NCI-H1417 treated with DMSO at 0.1 percent for 48 hours (cell line): ENCODE measurements around the gene BANF1.
"Not testable (repeated sequence)": the region's sequence is repeated elsewhere in the genome, so short reads cannot be mapped to it uniquely, and the experiment has no call there.

Source experiments
- DNase-seq: peaks from one replicate; lab custom pipeline; 2025; lab: John Stamatoyannopoulos, UW

Gene BANF1

DNA sequence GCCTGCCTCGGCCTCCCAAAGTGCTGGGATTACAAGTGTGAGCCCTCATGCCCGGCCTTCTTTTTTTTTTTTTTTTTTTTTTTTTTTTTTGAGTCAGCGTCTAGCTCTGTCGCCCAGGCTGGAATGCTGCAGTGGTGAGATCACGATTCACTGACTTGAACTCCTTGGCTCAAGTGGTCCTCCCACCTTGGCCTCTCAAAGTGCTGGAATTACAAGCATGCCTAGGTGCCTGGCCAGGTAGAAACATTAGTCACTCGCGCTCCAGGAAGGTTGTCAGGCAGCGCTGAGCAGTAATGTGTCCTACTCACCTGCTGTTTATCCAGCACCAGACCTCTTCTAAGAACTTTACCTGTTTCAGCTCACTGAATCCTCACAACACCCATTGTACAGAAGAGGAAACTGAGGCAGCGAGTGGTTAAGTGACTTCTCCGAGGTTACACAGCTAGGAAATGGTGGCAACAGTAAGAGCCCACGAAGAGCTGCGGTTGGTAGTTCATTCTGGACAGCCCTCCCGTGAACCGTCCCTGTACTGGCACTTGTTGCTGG, 9.0 kb downstream of the BANF1 start:
- no peak for DNase-seq

GRCh38 chr11:66011785-66012303, 9.5 kb downstream of the BANF1 start, which contains the start of gene CST6:
Gene CST6, plus strand, starts transcription at chr11:66012008. Its CDS starts 37 bp downstream, at chr11:66012045.
- DNase-seq: no peak

DNA sequence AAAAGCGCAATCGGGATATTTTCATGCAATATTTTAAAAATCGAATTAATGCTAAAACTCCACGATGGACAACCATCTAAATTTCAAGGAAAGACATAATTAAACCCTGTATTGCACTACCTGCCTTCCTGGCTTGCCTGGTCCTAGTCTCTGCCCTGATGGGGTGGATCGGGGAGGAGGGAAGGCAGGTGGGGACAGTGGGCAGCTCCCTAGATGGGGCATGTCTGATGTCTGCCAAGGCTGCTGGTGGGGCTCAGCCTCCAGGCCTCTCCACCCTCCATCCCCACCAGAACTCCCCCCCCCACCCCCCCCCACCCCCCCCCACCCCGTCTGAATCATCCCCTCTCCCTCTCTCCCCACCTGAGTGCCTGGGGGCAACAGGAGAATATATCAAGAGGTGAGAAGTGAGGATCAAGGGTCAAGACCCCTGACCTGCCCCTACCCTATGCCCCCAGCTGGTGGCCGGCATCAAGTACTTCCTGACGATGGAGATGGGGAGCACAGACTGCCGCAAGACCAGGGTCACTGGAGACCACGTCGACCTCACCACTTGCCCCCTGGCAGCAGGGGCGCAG, 10.2 kb downstream of the BANF1 start:
- no peak for DNase-seq

DNA sequence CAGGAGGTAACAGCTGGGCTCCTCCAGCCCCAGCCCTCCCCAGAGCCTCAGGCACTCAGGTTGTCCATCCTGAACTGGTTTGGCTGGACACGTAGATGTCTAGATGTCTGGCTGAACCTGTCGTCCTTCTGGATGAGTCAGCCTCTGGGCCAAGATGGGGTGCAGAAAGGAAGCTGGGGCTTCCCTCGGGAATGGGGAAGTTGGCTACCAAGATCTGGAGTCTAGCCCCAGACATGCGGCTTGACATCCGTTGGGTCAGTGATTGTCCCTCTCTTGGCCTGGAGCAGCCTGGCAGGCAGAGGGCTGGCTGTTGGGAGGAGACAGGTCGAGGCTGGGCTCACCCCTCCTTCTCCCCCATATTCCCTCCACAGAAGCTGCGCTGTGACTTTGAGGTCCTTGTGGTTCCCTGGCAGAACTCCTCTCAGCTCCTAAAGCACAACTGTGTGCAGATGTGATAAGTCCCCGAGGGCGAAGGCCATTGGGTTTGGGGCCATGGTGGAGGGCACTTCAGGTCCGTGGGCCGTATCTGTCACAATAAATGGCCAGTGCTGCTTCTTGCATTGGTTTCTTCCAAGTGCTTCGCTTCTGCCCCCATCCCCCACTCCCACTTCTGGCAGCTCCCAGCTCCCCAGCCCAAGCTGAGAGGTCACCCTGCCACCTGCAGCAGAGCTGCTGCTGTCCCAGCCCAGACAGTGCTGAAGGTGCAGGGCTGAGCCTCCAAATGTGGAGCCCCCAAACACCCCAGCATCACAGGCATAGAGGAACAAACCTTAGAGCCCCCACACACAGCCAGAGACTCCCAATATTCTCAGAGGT, 10.9 kb downstream of the BANF1 start:
- no peak for DNase-seq

GRCh38 chr11:66013762-66014100, 11.4 kb downstream of the BANF1 start:
- no peak for DNase-seq

GRCh38 chr11:66014804-66015453, 12.6 kb downstream of the BANF1 start:
- no peak for DNase-seq

DNA sequence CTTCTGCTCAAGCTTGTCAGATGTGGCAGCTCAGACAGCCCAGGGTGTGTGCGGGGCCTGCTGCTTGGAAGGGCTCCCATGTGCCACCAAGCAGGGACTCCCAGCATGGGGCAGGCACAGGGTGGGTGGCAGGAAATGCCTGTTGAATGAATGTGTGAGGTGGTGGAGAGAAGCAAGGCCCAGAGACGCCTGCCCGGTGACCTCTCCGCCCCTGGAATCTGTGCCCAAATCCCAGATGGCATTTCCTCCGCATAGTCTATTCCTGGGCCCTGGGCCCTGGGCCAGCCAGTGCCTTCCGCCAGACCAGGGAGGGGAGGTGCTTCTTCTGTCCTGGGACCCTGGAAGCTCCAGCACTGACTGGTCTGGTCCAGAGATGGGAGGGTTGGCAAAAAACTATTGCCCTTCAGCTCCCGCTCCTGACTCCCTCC, 13.2 kb downstream of the BANF1 start:
- DNase-seq: no peak

GRCh38 chr11:66015936-66016792, 13.9 kb downstream of the BANF1 start:
- no peak for DNase-seq

GRCh38 chr11:66016793-66017177, 14.5 kb downstream of the BANF1 start:
- DNase-seq: no peak

DNA sequence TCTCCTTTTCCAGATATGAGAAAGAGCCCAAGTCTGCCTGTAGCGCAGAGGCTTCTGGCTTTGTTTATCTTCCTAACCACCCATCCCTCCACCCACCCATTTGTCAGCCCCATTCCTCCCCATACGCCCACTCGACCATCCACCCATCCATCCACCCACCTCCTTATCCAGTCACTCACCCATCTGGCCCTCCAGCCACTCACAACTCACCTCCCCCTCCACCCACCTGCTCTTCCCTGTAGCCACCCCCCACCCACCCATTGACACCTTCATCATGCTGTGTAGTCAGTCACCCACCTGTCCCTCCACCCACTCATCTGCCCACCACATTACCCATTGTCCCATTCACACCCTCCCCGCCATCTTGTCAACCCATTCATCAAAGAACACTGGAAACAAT, 15.0 kb downstream of the BANF1 start:
- DNase-seq: no peak

DNA sequence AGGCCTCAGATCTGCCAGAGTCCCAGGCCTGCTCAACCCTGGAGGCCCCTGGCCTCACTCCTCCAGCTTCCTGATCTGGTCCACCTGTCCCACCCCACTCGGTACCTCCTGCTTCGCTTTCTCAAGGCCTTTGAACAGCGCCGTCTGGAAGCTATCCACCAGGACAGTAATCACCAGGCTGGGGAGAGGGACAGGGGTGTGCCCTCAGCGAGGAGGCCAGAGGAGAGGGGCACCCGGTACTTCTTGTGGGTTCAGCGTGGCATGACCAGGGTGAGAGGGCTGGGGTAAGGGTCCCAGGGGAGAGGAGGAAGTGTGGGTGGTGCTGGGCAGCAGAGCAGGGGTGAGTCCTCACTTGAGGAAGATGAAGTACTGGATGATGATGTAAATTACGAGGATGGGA, 17.9 kb downstream of the BANF1 start:
- DNase-seq: no peak

DNA sequence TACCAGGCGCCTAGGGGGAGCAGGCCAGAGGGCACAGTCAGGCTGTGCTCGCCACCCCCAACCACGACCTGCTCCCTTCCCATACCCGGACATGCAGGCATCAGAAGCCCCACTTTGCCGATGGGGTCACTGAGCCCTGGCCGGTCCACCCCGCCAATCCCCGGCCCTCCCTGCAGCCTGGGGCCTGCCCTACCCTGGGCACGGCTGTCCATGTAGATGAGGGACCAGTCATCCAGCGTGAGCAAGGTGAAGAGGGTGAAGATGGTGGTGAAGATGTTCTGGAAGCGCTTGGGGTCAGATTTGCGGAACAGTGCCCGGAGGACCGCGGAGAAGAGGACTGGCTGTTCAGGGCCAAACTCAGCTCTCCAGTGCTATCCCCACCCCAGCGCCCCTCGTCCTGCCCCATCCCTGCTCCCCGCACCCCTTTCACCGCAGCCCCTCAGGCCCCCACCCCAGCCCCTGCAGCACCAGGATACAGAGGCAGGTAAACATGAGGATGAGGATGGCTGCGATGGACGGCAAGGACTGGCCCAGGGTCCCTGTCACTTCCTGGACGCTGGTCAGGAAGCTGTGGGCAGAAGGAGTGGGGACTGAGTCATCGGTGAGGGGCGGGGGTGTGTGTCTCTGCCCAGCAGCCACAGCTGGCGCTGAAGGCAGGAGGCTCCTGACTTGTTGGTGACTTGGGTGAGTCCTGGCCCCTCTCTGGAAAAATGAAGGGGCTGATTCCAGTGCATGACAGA, 18.5 kb downstream of the BANF1 start:
- no peak for DNase-seq

DNA sequence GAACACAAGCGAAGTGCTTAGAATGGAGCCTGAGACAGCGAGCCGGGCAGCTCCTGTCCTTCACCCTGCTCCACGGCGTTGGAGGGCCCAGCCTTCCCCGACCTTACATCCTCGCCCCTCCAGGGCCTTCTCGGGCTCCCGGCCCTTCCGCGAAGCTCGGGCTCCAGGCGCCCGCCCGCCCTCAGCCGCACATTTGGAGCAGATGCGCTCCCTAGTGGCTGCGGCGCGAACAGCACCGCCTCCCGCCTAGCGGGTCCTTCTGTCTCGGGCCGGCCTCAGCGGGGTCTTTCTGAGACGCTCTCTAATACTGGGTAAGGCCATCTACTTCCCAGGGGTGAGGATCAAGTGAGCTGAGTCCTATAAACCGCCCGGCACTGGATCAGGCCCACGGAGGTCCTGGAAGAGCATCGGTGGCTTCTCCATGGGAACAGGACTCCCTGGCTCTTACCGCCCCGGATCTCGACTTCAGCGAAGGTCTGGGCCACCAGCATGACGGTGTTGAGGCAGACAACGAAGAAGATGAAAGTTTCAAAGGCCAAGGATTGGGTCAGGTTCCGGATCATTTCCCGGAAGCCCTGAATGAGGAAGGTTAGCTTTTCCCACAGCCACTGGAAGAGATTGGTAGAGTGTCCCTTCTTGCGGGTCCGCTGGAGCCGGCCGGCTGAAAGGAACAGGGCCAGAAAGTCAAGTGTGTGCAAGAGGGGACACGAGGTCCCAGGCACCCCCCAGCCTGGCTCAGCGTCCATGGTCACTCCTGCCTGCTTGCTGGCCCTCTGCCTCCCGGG, 20.3 kb downstream of the BANF1 start:
- no peak for DNase-seq

GRCh38 chr11:66023186-66023440, 20.8 kb downstream of the BANF1 start:
- DNase-seq: not testable (repeated sequence)

DNA sequence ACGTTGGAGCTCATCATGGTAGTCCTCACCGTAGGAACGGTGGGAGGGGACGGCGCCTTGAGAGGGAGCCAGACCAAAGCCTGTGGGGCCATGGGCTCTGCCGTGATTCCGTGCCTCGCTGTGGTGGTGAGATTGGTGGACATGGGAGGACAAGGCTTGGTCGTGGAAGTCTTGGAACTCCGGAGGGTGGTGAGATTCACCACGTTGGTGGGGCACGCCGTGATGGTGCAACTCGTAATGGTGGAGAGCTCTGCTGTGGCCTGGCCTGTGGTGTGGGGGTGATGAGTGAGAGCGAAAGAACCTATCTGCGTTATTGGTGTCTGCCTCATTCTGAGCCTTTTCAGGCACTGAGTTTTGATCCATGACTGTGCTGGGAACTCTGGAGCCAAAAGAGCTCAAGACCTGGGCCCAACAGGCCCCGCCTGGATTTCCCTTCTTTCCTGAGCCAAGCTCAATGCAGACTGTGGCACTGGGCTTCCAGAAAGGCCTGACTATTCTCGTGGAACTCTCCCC, 23.8 kb downstream of the BANF1 start, which contains the start of gene CATSPER1:
CATSPER1 (minus strand) TSS at position 463 of the 513 bp plus-strand sequence; CDS start at position 363, 100 bp downstream.
- DNase-seq: no peak

- DNase-seq: no peak
Measured at GRCh38 chr11:66032957-66033735, 30.8 kb downstream of the BANF1 start.

- DNase-seq: no peak
Measured at GRCh38 chr11:66035653-66036333, 33.5 kb downstream of the BANF1 start.

DNA sequence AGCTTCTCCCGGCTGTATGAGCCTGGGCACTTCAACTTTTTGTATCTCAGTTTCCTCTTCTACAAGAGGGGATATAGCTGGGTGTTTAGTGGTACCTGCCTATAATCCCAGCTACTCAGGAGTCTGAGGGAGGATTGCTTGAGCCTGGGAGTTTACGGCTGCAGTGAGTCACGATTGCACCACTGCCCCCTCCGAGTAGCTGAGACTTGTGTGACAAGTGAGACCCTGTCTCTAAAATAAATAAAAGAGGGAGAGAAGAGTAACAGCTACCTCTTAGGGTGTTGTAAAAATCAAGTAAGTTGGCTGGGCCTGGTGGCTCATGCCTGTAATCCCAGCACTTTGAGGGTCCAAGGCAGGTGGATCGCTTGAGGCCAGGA, 34.0 kb downstream of the BANF1 start:
- no peak for DNase-seq

- DNase-seq: no peak
Measured at GRCh38 chr11:66037327-66037726, 35.0 kb downstream of the BANF1 start.
